ENCODE measurements around the gene KIF26B.
A peak's percentile ranks its signal among the peaks of the same experiment; 100 is the strongest.

The KIF26B gene

DNA sequence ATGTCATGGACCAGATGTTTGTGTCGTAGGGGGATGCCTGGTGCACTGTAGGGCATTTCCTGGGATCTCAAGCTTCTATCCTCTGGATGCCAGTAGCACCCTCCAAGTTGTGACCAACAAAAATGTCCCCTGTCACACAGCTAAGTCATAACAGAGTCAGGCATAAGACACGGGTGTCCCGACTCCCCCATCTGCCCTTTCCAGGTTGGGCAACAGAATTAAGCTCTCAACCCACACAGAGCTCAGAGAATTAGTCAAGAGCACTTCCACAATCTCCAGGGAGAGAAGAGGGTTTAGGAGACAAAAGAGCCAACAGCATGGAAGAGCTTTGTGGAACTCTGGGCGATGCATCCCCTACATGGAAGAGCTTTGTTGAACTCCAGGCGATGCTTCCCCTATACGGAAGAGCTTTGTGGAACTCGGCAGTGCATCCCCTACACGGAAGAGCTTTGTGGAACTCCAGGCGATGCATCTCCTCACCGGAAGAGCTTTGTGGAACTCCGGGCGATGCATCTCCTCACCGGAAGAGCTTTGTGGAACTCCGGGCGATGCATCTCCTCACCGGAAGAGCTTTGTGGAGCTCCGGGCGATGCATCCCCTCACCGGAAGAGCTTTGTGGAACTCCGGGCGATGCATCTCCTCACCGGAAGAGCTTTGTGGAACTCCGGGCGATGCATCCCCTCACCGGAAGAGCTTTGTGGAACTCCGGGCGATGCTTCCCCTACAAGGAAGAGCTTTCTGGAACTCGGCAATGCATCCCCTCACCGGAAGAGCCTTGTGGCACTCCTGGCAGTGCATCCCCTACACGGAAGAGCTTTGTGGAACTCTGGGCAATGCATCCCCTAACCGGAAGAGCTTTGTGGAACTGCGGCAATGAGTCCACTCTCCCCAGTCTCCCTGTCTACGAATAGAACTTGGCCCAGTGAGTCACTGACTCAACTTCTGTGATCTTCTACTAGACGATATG is 422.7 kb downstream of the KIF26B start:
- no peak overlapping the region for H3K9ac ChIP-seq
- H3K27me3 ChIP-seq, result no peaks in the 10 kb centered on the region
- no peak for TF ChIP-seq Cebpa-rat (IDR thresholded peaks at IDR 0.05)
- H3K4me2 ChIP-seq, result no peak overlapping the region
- H3K9me3 ChIP-seq (replicated peaks in 1 of 11), result peaks cover 0 to 5% (median 0%) of the 10 kb centered on the region in 11 experiments; a peak in 1 of 22 replicates
- H3K4me3 ChIP-seq, result no peak overlapping the region
- no peak overlapping the region for H3K27ac ChIP-seq
- H3K36me3 ChIP-seq, result no peaks in the 10 kb centered on the region
- H3K4me1 ChIP-seq, result peaks cover 0 to 23% (median 10%) of the 10 kb centered on the region in 10 experiments; a peak in 13 of 20 replicates
- no peaks in the 10 kb centered on the region for H4K20me1 ChIP-seq

DNA sequence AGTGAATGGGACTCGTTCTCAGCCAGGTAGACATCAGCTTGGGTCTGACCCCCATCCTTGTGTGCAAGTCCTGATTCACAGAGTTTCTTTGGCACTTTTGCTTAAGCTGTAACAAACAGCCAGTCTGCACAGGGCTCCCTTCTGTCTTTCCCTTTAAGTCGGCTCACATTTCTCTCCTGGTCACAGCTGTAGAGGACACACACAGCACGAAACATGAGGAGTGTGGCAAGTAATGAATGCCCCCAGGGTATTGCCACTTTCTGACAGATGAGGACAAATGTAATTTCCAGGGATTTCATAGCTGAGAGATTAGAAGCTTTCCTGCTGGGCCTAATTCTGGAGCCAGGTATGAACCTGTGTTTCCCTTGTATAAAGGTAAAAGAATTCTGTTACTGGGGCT is 423.5 kb downstream of the KIF26B start:
- Histone ChIP-seq H3K27me3 (no peaks in the 10 kb centered on the region), H4K20me1 (no peaks in the 10 kb centered on the region), H3K27ac (no peak overlapping the region), H3K9me3 (replicated peaks in 1 of 11) (peaks cover 0 to 5% (median 0%) of the 10 kb centered on the region in 11 experiments; a peak in 1 of 22 replicates), H3K9ac (no peak overlapping the region), H3K4me2 (no peak overlapping the region), H3K36me3 (no peaks in the 10 kb centered on the region), H3K4me3 (no peak overlapping the region), H3K4me1 (peaks cover 0 to 22% (median 13%) of the 10 kb centered on the region in 10 experiments; a peak in 12 of 20 replicates)
- no peak for TF ChIP-seq Cebpa-rat (IDR thresholded peaks at IDR 0.05)

DNA sequence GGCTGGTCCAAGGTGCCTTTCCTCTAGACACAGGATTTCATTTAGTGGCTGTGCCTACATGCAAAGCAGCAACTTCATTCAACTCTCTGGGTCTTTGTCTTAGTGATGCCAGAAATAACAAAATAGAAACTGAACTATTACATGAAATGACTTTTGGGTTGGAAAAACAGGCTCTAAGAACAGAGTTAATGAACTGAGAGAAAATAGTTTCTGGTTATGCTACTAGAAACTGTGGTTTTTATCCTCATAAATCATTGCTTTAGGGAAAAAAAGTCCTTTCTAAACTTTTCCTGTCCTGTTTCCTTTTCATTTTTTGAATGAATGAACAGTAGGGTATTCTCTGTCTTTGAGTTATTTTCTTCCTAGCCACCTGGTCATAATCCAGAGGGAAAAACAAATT is 424.0 kb downstream of the KIF26B start:
- peaks cover 0 to 5% (median 0%) of the 10 kb centered on the region in 11 experiments; a peak in 1 of 22 replicates for H3K9me3 ChIP-seq (replicated peaks in 1 of 11)
- H3K9ac ChIP-seq, result no peak overlapping the region
- no peaks in the 10 kb centered on the region for H4K20me1 ChIP-seq
- no peak for TF ChIP-seq Cebpa-rat (IDR thresholded peaks at IDR 0.05)
- H3K4me1 ChIP-seq, result peaks cover 0 to 22% (median 13%) of the 10 kb centered on the region in 10 experiments; a peak in 12 of 20 replicates
- H3K27ac ChIP-seq, result no peak overlapping the region
- no peak overlapping the region for H3K4me2 ChIP-seq
- no peaks in the 10 kb centered on the region for H3K36me3 ChIP-seq
- H3K4me3 ChIP-seq, result no peak overlapping the region
- no peaks in the 10 kb centered on the region for H3K27me3 ChIP-seq

DNA sequence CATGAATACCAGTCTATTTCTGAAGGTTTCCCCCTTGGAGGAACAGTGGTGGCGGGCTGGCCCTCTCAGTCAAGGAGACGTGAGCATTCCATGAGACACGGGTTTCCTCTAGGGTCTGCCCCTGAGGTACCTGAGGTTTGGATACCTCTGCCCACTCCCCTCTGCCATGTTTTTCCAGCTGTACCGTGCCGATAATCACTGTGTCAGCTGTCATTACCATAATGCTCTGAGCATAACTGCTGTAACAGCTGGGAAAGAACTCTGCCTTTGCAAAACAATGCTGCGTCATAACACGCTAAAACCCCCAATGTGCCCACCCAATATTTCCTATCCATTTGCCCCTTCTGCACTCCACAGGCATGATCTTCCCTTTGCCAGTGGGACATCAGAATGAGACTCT is 425.1 kb downstream of the KIF26B start:
- H3K27me3 ChIP-seq, result no peaks in the 10 kb centered on the region
- peaks cover 0 to 22% (median 13%) of the 10 kb centered on the region in 10 experiments; a peak in 12 of 20 replicates for H3K4me1 ChIP-seq
- no peak overlapping the region for H3K4me3 ChIP-seq
- no peak overlapping the region for H3K4me2 ChIP-seq
- no peaks in the 10 kb centered on the region for H4K20me1 ChIP-seq
- H3K9me3 ChIP-seq (replicated peaks in 1 of 11), result peaks cover 0 to 5% (median 0%) of the 10 kb centered on the region in 11 experiments; a peak in 1 of 22 replicates
- no peak overlapping the region for H3K9ac ChIP-seq
- no peaks in the 10 kb centered on the region for H3K36me3 ChIP-seq
- no peak for TF ChIP-seq Cebpa-rat (IDR thresholded peaks at IDR 0.05)
- no peak overlapping the region for H3K27ac ChIP-seq

DNA sequence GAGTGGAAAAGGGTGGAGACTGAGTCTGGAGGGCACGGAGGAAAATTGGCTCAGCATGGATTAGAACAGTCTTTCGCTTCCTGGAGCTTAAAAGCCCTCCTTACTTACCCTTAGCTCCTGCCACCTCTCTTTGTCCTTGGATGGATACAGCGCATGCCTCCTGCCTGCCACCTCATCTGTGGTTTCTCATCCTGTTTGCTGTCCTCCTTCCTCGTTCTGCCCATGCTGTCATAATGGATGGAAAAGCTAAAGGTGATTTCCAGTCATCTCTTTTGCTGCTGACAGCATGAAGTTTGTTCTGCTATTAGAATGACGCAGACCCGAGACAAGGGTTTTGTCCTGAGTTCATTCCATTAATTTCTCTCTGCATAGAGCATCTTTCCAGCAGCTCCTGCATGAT is 425.9 kb downstream of the KIF26B start:
- H3K36me3 ChIP-seq, result no peaks in the 10 kb centered on the region
- H3K27me3 ChIP-seq, result no peaks in the 10 kb centered on the region
- H3K4me3 ChIP-seq, result no peak overlapping the region
- no peak for TF ChIP-seq Cebpa-rat (IDR thresholded peaks at IDR 0.05)
- peaks cover 0 to 18% (median 12%) of the 10 kb centered on the region in 10 experiments; a peak in 12 of 20 replicates for H3K4me1 ChIP-seq
- no peak overlapping the region for H3K4me2 ChIP-seq
- H3K9ac ChIP-seq, result no peak overlapping the region
- H3K9me3 ChIP-seq (replicated peaks in 1 of 11), result peaks cover 0 to 5% (median 0%) of the 10 kb centered on the region in 11 experiments; a peak in 1 of 22 replicates
- H4K20me1 ChIP-seq, result no peaks in the 10 kb centered on the region
- no peak overlapping the region for H3K27ac ChIP-seq

DNA sequence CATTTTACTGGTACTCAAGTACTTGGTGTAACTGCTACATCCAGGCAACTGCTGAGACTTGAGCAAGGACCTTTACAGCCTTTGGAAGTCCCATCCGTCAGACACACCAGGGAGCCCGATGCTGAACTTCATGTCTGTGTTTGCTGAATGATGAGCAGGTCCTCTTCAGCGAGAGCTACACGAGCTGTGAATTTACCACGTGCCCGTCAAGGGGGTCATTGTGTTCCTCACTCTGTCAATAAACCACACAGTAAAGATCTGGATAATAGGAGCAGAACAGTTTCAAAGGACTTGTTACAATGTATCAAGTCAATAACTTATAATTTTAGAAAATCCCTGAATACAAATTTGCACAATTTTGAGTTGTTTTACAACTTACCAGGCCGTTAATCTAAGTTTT is 427.2 kb downstream of the KIF26B start:
- no peak overlapping the region for H3K4me3 ChIP-seq
- no peaks in the 10 kb centered on the region for H3K27me3 ChIP-seq
- H3K36me3 ChIP-seq, result no peaks in the 10 kb centered on the region
- no peaks in the 10 kb centered on the region for H4K20me1 ChIP-seq
- no peak for TF ChIP-seq Cebpa-rat (IDR thresholded peaks at IDR 0.05)
- peak overlapping the region in 3 of 11 experiments; percentile 39 to 58 (median 42); a peak in 5 of 22 replicates for H3K27ac ChIP-seq
- H3K4me1 ChIP-seq, result peaks cover 0 to 15% (median 11%) of the 10 kb centered on the region in 10 experiments; a peak in 12 of 20 replicates
- H3K9me3 ChIP-seq (replicated peaks in 1 of 11), result peaks cover 0 to 5% (median 0%) of the 10 kb centered on the region in 11 experiments; a peak in 1 of 22 replicates
- H3K4me2 ChIP-seq, result peak overlapping the region in 9 of 11 experiments; percentile 6 to 53 (median 49); a peak in 16 of 22 replicates
- H3K9ac ChIP-seq, result no peak overlapping the region

DNA sequence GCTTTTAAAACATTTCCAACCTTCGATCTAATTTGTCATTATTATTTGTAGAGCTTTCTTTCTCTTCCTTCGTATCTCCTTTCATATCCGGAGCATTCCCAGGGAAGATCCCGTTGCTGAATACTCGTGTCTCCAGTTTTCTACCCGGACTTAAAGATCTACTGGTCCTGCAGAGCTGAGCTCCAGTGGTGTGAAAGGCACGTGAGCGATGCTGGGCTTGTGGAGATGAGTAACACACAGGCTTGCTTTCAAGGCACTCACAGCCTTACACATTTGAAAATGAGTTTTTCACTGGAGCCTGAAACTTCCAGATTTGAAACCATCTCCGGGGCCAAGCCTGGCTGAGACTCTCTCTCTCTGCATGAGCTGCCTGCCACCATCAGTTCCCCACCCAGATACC is 428.3 kb downstream of the KIF26B start:
- no peaks in the 10 kb centered on the region for H3K36me3 ChIP-seq
- no peak overlapping the region for H3K9ac ChIP-seq
- peaks cover 0 to 5% (median 0%) of the 10 kb centered on the region in 11 experiments; a peak in 1 of 22 replicates for H3K9me3 ChIP-seq (replicated peaks in 1 of 11)
- TF ChIP-seq Cebpa-rat (IDR thresholded peaks at IDR 0.05), result no peak
- H4K20me1 ChIP-seq, result no peaks in the 10 kb centered on the region
- no peak overlapping the region for H3K4me3 ChIP-seq
- no peaks in the 10 kb centered on the region for H3K27me3 ChIP-seq
- 0 out of 22 replicates have a peak overlapping the region, but pooled peaks of 1 of the 11 experiments have one; percentile 22 for H3K4me2 ChIP-seq
- no peak overlapping the region for H3K27ac ChIP-seq
- peaks cover 0 to 15% (median 11%) of the 10 kb centered on the region in 10 experiments; a peak in 12 of 20 replicates for H3K4me1 ChIP-seq

DNA sequence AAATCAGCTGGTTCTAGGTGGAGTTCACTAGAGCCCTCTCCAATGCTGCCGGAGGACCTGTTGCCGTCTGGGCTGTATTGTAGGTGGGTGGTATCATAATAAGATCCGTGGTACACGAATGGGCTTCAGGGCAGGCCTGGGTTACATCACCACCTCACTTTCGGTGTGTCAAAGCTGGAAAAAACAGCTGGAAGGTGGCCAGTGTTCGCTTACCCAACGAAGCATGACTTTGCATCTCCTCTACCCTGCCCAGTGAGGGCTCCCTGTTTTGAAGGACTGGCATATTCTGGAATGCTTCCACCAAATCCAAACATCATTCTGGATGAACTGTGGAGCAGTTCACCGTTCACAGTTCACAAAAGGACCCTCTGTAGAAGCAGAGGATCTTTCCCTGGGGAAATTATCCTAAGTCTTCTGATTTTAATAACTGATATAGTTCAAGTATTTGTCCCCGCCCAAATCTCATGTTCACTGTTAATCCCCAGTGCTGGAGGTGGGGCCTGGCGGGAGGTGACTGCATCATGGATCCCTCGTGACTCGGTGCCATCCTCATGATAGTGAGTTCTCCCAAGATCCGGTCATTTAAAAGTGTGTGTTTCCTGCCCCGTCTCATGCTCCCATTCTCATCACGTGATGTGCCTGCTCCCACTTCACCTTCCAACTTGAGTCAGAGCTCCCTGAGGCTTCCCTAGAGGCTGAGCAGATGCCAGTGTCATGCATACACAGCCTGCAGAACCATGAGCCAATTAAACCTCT is 429.0 kb downstream of the KIF26B start:
- TF ChIP-seq Cebpa-rat (IDR thresholded peaks at IDR 0.05), result no peak
- H3K4me2 ChIP-seq, result no peak overlapping the region
- H3K4me1 ChIP-seq, result peaks cover 0 to 15% (median 11%) of the 10 kb centered on the region in 10 experiments; a peak in 12 of 20 replicates
- H3K9ac ChIP-seq, result no peak overlapping the region
- H3K27ac ChIP-seq, result no peak overlapping the region
- H3K27me3 ChIP-seq, result no peaks in the 10 kb centered on the region
- no peaks in the 10 kb centered on the region for H4K20me1 ChIP-seq
- H3K4me3 ChIP-seq, result no peak overlapping the region
- H3K36me3 ChIP-seq, result no peaks in the 10 kb centered on the region
- H3K9me3 ChIP-seq (replicated peaks in 1 of 11), result peaks cover 0 to 5% (median 0%) of the 10 kb centered on the region in 11 experiments; a peak in 1 of 22 replicates
